Cardiac septum (tissue), 1 donor: ENCODE data around the gene ZIM2. TPM values are rescaled to one million over a fixed set of nuclear protein-coding genes. Genes with fewer than 3 reads are reported as not detected.

Experiments used
- DNase-seq: peaks from one replicate; pipeline ENCODE4 v3.0.0-alpha.2; 2020; ENCODE audit warnings: low spot score
- intact Hi-C: fragments of 100-400 bp; cut with DNase I; formaldehyde crosslinking; loops from one replicate; pipeline ENCODE4 v1.14.0; 2022
- total RNA-seq: library from RNA; stranded (reverse); fragmentation: NEBNext Ultra II Directional; extraction: Animal tissue kit (Norgen Biotek cat#: 25700); gene quantifications from one replicate; pipeline ENCODE4 v1.2.1, GENCODE V29; 2021
- donor health status: DM: no; HTN: no; CAD: no.

The ZIM2 gene
- total RNA-seq, 1 donor from 2014 or later, result not detected

DNA sequence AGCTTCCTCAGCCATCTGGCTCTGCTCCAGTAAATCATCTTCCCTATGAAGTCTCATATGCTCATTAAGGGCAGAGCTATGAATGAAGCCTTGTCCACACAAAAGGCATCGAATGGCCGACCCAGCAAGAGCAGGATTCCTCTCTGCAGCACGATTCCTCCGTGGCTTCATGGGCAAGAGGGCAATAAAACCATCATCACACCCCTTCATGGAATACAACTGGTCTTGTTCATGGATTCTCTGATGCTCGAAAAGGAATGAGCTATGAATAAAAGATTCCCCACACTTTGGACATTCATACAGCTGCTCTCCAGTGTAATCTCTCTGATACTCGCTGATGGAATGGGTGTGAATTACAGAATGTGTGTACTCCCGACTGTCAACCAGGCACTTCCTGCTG, 25.9 kb downstream of the ZIM2 start:
- intact Hi-C loops, result no loop called here
- no peak for DNase-seq

DNA sequence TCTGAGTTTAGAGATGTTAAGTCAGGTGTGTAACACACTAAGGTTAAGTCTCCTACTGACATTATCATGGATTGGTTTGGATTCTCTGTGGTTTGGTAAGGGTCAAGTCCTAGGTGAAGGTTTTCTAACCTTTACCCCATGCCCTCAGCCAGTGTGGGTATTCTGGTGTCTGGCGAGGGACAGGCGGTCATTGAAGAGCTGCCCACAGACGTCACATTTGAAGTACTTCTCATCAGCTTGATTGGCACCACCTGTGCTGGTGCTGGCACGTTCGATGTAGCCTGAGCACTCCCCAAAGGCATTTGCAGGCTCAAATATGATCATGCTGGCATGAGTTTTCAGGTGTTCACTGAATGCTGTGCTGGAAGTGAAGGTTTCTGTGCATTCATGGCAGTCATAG, 27.0 kb downstream of the ZIM2 start:
- DNase-seq, result no peak
- intact Hi-C loops, result no loop called here

DNA sequence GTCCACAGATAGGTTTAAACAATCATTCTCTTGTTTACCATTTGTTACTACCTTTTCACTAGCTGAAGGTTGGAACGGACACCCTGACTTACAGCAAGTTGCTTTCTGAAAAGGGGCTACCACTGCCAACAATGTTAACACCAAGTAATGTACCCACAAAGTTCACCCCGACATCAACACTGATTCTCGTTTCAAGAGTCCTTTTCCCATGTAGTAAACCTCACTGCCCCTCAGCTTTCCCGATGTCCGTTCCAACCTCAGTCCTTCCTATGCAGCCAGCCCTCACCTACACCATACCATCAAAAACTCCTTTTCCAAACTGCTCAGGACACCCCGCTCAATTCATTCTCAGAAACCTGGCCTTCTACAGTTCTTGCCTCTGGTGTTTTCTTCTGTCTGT, 29.0 kb downstream of the ZIM2 start:
- intact Hi-C loops, result no loop called here
- no peak for DNase-seq

DNA sequence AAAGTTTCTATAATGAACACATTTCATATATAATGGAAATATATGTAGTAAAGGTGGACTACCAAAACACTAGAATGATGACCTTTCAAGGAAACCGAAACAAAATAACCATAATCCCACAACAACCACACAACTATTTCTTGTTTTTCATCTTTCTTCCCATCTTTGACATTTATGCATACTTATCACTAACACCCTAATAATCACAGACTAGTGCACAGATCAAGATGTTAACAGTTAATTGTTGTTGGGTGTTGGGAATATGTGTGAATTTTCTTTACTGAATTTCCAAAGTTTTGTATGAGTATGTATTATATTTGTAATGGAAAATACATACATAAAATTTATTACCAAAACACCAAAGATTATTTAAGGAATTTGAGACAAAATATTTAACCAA, 30.3 kb downstream of the ZIM2 start:
- no peak for DNase-seq
- intact Hi-C loops, result no loop called here

- intact Hi-C loops, result no loop called here
- DNase-seq, result no peak
Measured at GRCh38 chr19:56808717-56809392, 31.7 kb downstream of the ZIM2 start.

DNA sequence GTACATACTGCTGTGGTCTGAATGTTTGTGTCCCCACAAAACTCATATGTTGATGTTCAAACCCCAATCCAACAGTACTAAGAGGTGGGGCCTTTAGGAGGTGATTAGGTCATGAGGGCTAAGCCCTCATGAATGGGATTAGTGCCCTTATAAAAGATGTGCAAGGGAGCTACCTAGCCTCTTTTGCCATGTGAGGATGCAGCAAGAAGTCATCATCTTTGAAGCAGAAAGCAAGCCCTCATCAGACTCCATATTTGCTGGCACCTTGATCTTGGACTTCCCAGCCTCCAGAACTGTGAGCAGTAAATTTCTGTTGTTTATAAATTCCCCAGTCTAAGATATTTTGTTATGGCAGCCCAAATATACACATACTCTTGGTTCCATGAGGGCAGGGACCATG, 33.9 kb downstream of the ZIM2 start:
- DNase-seq, result no peak
- intact Hi-C loops, result no loop called here

- intact Hi-C loops, result no loop called here
- no peak for DNase-seq
Measured at GRCh38 chr19:56778351-56778750, 62.2 kb downstream of the ZIM2 start.

DNA sequence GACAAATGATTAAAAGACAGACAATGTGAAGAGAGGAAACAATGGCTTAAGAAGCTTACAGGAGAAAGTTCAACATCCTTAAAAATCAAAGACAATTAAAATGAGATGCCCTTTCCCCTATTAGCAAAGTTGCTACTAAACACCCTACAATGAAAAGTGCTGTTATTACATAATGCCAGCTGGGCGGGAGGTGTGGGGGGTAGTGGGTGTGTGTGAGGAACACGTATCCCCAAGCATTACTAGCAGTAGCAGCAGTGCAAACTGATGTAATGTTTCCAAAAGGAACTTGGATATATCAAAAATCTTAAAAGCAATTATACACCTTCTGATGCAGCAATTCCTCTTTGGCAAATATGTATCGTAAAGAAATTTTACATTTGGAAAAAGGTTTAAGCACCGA, 70.9 kb downstream of the ZIM2 start:
- intact Hi-C loops, result no loop called here

GRCh38 chr19:56765137-56765536, 75.4 kb downstream of the ZIM2 start:
- DNase-seq, result peak; percentile 79
- intact Hi-C loops, result no loop called here

More for the DNA sequence above, 70.9 kb downstream of the ZIM2 start:
- no peak for DNase-seq

GRCh38 chr19:56764196-56764695, 76.3 kb downstream of the ZIM2 start:
- intact Hi-C loops, result no loop called here
- no peak for DNase-seq

DNA sequence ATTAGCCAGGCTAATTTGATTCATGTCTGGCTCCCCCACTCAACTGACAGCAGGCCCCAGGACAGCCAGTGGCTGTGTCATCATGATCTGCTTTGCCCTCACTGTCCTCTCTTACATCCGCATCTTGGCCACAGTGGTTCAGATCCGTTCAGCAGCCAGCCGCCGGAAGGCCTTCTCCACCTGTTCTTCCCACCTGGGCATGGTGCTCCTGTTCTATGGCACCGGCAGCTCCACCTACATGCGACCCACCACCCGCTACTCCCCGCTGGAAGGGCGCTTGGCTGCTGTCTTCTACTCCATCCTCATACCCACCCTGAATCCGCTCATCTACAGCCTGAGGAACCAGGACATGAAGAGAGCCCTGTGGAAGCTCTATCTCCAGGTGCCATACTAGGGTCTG, 79.7 kb downstream of the ZIM2 start:
- intact Hi-C loops, result no loop called here
- DNase-seq, result no peak

- intact Hi-C loops, result no loop called here
- DNase-seq, result no peak
Measured at GRCh38 chr19:56759531-56759930, 81.0 kb downstream of the ZIM2 start.

DNA sequence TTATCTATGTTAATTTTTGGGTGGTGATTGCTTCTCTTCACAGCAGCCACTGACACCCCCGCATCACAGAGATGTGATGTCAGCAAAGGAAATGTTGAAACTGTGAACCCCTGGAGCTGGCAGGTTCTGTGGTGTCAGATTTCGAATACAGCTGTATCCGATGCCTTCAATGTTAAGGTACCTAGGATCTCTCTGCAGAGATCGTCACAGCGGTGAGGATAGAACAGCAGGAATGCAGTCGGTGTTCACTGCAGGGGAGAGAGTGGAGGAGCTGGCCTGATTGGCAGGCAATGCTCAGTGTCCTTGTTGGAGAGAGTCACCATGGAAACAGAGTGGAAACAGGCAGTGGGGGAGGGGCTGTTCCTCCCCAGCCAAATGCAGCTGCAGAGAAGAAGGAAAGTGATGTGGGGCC, 89.4 kb downstream of the ZIM2 start:
- DNase-seq, result no peak
- intact Hi-C loops, result no loop called here

- intact Hi-C loops, result no loop called here
- no peak for DNase-seq
Measured at GRCh38 chr19:56750658-56751057, 89.9 kb downstream of the ZIM2 start.

DNA sequence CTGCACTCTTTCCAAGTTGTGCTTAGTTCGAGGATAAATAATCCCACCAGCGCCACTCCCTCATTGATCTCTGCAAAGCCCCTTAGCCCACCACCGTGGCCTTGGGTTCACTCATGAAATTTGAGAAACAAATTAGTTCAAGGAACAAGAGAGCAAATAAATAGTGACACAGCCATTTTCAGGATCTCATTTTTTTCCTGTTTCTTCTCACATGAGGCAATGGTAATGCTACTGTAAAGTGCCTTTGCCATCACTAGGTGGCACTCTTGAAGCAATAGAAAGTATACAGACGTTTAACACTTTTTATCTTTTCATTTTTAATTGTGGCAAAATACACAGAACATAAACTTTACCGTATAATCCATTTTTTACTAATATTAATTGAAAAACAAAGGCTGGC, 92.1 kb downstream of the ZIM2 start:
- intact Hi-C loops, result loop anchor here (5.0 kb wide), 2 partner anchors 89 to 349 kb away; no protein-coding TSS in a partner anchor
- DNase-seq, result no peak

- intact Hi-C loops, result loop anchor here (5.0 kb wide), 2 partner anchors 91 to 351 kb away; no protein-coding TSS in a partner anchor
- no peak for DNase-seq
Measured at GRCh38 chr19:56746367-56746766, 94.2 kb downstream of the ZIM2 start.

DNA sequence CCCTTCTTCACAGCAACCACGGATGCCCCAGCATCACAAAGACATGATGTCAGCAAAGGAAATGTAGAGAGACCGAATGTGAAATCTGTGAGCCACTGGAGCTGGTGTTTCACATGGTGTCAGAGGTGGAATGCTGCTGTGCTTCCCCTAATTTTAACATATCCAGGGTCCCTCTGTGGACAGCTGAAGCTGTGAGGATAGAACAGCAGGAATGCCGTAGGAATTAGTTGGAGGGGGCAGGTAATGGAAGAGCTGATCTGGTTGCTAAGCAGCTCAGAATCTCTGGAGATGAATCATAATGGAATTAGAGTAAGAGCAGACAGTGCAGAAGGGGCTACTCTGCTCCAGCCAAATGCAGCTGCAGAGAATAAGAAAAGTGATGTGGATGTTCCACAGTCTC, 100.0 kb downstream of the ZIM2 start:
- intact Hi-C loops, result no loop called here

DNA sequence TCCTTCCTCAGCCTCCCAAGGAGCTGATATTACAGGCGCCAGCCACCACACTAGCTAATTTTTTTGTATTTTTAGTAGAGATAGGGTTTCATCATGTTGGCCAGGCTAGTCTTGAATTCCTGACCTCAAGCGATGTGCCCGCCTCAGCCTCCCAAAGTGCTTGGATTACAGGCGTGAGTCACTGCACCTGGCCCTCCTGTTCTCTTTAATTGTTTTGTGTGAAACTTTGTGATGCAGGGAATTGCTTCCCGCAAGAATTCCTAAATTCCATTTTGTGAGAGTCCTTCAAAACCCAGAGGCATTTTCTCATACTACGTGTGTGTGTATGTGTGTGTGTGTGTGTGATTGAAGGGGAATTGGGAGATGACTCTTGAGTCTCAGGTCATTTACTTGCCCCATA, 104.0 kb downstream of the ZIM2 start:
- intact Hi-C loops, result no loop called here
- no peak for DNase-seq

More for the DNA sequence above, 100.0 kb downstream of the ZIM2 start:
- DNase-seq, result no peak

DNA sequence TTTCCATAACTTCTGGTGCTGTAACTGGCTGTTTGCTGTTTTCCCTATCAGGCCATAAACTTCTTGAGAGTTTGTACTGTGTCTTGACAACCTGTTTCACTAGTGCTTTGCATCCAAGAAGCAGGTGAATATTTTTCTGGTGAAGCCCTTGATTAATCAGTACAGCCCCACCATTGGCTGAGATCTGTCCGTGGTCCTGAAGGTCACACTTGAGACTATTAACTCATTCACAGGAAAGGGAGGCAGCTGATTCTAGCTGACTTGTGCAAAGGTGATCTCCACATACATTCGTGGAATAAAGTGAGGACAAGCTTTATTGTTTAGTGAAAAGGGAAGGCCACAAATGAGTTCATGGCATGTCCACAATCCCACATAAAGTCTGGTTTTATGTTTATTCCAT, 107.5 kb downstream of the ZIM2 start:
- intact Hi-C loops, result no loop called here
- no peak for DNase-seq

DNA sequence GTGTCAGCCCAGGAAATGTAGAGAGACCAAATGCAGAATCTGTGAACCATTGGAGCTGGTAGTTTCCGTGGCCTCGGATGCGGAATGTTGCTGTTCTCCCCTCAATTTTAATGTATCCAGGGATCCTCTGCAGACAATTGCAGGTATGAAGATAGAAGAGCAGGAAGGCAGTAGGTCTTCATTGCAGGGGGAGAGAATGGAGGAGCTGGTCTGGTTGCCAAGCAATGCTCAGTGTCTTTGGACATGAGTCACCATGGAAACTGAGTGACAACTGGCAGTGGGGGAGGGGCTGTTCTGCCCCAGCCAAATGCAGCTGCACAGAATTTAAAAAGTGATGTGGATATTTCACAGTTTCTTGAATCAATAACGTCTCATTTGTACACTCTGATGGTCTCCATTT, 112.8 kb downstream of the ZIM2 start:
- intact Hi-C loops, result loop anchor here (10.0 kb wide), 1 partner anchor 333 kb away; the partner anchor contains the start of gene ZNF582
- no peak for DNase-seq

- no peak for DNase-seq
- intact Hi-C loops, result loop anchor here (10.0 kb wide), 1 partner anchor 331 kb away; the partner anchor contains the start of gene ZNF582
Measured at GRCh38 chr19:56725829-56726424, 114.6 kb downstream of the ZIM2 start.
